ENCODE measurements around the gene AKTIP.

DNA sequence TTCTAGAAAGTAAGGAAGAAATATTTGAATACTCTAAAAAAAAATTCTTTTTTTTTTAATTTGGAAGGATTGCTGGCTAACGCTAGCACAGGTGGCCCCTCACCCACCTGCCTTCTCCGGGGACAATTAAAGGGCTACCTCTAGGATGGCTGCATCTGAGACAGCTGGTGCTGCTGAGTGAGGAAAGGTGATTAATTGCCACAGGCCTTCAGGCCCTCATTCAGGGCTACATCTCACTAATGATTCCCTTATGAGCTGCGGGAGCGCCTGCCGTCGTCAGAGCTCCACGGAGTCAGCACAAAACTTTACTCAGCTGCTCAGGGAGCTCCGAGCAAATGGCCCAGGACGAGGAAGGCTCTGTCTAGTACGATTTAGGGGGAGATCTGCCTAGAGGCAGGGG, 27.0 kb upstream of the AKTIP start:
- no peak for TF ChIP-seq POLR2A (IDR thresholded peaks at IDR 0.05)
- TF ChIP-seq, protein P1, sequence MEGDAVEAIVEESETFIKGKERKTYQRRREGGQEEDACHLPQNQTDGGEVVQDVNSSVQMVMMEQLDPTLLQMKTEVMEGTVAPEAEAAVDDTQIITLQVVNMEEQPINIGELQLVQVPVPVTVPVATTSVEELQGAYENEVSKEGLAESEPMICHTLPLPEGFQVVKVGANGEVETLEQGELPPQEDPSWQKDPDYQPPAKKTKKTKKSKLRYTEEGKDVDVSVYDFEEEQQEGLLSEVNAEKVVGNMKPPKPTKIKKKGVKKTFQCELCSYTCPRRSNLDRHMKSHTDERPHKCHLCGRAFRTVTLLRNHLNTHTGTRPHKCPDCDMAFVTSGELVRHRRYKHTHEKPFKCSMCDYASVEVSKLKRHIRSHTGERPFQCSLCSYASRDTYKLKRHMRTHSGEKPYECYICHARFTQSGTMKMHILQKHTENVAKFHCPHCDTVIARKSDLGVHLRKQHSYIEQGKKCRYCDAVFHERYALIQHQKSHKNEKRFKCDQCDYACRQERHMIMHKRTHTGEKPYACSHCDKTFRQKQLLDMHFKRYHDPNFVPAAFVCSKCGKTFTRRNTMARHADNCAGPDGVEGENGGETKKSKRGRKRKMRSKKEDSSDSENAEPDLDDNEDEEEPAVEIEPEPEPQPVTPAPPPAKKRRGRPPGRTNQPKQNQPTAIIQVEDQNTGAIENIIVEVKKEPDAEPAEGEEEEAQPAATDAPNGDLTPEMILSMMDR (IDR thresholded peaks at IDR 0.05), result no peak

Measured in thyroid gland (tissue), 4 donors.